SKM-1 treated with dmso at 0.1 percent for 144 hours (cell line): Measurements from ENCODE around the gene MCM3AP.
"Not testable (repeated sequence)": the region's sequence is repeated elsewhere in the genome, so short reads cannot be mapped to it uniquely, and the experiment has no call there.

ENCODE experiments used
- DNase-seq: peaks from one replicate; lab custom pipeline; 2025; ENCODE audit not compliant: unreplicated experiment; lab: John Stamatoyannopoulos, UW

Gene MCM3AP

GRCh38 chr21:46207006-46207919, 78.1 kb downstream of the MCM3AP start:
- DNase-seq = no peak

GRCh38 chr21:46206163-46207005, 79.0 kb downstream of the MCM3AP start:
- DNase-seq = no peak

GRCh38 chr21:46205766-46206162, 79.6 kb downstream of the MCM3AP start:
- DNase-seq = no peak

- DNase-seq = no peak
Observed at GRCh38 chr21:46205166-46205565, 80.2 kb downstream of the MCM3AP start.

- no peak for DNase-seq
Observed at GRCh38 chr21:46203203-46203600, 82.2 kb downstream of the MCM3AP start.

- DNase-seq = no peak
Observed at GRCh38 chr21:46202592-46203202, 82.7 kb downstream of the MCM3AP start.

GRCh38 chr21:46200877-46201803, 84.3 kb downstream of the MCM3AP start:
- DNase-seq = not testable (repeated sequence)

- DNase-seq = no peak
Observed at GRCh38 chr21:46199436-46200373, 85.7 kb downstream of the MCM3AP start.

GRCh38 chr21:46196733-46197132, 88.7 kb downstream of the MCM3AP start:
- DNase-seq = no peak

GRCh38 chr21:46195595-46196195, 89.7 kb downstream of the MCM3AP start:
- no peak for DNase-seq

- no peak for DNase-seq
Observed at GRCh38 chr21:46194374-46195334, 90.8 kb downstream of the MCM3AP start.

- no peak for DNase-seq
Observed at GRCh38 chr21:46193829-46194373, 91.5 kb downstream of the MCM3AP start.

GRCh38 chr21:46191686-46192575, 93.5 kb downstream of the MCM3AP start:
- no peak for DNase-seq

GRCh38 chr21:46191257-46191685, 94.1 kb downstream of the MCM3AP start:
- DNase-seq = no peak

- DNase-seq = no peak
Observed at GRCh38 chr21:46190491-46191131, 94.8 kb downstream of the MCM3AP start.

GRCh38 chr21:46189959-46190490, 95.4 kb downstream of the MCM3AP start:
- DNase-seq = no peak
